OCI-LY7 (cell line): ENCODE data around the gene MYLK.

Experiments used
- EZH2phosphoT487 ChIP-seq: fragments of 200-600 bp; sonication (generic); IDR thresholded peaks from 2 replicates; pipeline ENCODE4 v1.6.1; 2018; ENCODE audit warnings: low read depth, borderline replicate concordance, mild to moderate bottlenecking, mixed run types, antibody characterized with exemption, low read length, moderate library complexity, mixed read lengths
- TF ChIP-seq, protein P1 (sequence below): fragments of 200-600 bp; sonication (generic); conservative IDR thresholded peaks from 2 replicates; pipeline ENCODE4 v1.5.1; 2014; ENCODE audit warnings: mild to moderate bottlenecking, antibody characterized with exemption, low read length, moderate library complexity, mixed read lengths

DNA sequence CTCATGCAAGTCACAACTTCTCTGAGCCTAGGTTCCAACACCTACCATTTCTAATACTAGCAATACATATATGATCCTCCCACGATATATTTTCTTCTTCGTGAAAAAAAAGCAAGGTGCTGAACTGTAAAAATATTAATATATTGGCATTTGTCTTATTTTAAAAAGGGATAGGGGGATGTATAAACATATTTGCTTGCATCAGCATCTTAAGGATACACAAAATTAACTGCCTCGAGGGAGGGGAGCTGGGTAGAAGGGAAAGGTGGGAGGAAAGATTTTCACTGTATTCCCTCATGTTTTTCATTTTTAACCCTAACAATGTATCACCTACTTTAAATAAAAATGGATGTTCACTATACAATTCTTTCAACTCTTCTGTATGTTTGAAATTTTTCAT is 300.6 kb downstream of the MYLK start:
- TF ChIP-seq, protein P1, sequence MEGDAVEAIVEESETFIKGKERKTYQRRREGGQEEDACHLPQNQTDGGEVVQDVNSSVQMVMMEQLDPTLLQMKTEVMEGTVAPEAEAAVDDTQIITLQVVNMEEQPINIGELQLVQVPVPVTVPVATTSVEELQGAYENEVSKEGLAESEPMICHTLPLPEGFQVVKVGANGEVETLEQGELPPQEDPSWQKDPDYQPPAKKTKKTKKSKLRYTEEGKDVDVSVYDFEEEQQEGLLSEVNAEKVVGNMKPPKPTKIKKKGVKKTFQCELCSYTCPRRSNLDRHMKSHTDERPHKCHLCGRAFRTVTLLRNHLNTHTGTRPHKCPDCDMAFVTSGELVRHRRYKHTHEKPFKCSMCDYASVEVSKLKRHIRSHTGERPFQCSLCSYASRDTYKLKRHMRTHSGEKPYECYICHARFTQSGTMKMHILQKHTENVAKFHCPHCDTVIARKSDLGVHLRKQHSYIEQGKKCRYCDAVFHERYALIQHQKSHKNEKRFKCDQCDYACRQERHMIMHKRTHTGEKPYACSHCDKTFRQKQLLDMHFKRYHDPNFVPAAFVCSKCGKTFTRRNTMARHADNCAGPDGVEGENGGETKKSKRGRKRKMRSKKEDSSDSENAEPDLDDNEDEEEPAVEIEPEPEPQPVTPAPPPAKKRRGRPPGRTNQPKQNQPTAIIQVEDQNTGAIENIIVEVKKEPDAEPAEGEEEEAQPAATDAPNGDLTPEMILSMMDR: no peak
- TF ChIP-seq EZH2phosphoT487: no peak
